HFFc6 (cell line): ENCODE results near the gene LAPTM4A. TPM values are rescaled to one million over a fixed set of nuclear protein-coding genes. Genes with fewer than 3 reads are reported as not detected.
A peak's percentile ranks its signal among the peaks of the same experiment; 100 is the strongest.

Source experiments
- DNase-seq: peaks from one replicate; pipeline ENCODE4 v3.0.0-alpha.2; 2018
- H3K27ac Mint-ChIP-seq: 2 replicates; pipeline ENCODE4 v1.8.0; 2020; ENCODE audit warnings: mild to moderate bottlenecking, mixed read lengths
- H3K27me3 Mint-ChIP-seq: 2 replicates; pipeline ENCODE4 v1.8.0; 2021; ENCODE audit warnings: mild to moderate bottlenecking, moderate library complexity, mixed read lengths; ENCODE audit not compliant: insufficient read depth
- H3K36me3 Mint-ChIP-seq: 2 replicates; pipeline ENCODE4 v1.8.0; 2021; ENCODE audit warnings: low read depth, mixed read lengths
- H3K4me1 Mint-ChIP-seq: 2 replicates; pipeline ENCODE4 v1.8.0; 2020; ENCODE audit warnings: low read depth, mixed read lengths
- H3K4me3 Mint-ChIP-seq: 2 replicates; pipeline ENCODE4 v1.8.0; 2020; ENCODE audit warnings: mild to moderate bottlenecking, moderate library complexity, mixed read lengths
- H3K9me3 Mint-ChIP-seq: 2 replicates; pipeline ENCODE4 v1.8.0; 2020; ENCODE audit warnings: mild to moderate bottlenecking, mixed read lengths
- CTCF ChIP-seq: fragments of 200-600 bp; sonication (generic); IDR thresholded peaks from 2 replicates; pipeline ENCODE4 v1.5.0; 2021; ENCODE audit warnings: antibody characterized with exemption, mild to moderate bottlenecking
- total RNA-seq, 6 experiments: library from RNA; stranded (reverse); fragmentation: NEBNext Ultra II Directional; extraction: Animal tissue kit (Norgen Biotek cat#: 25700); gene quantifications; 2 replicates in 1 of 6; 3 replicates in 5 of 6; pipeline ENCODE4 v1.2.3, GENCODE V29; 2021

LAPTM4A gene
- total RNA-seq, 6 experiments from 2014 or later = 218 to 254 (median 240) TPM

GRCh38 chr2:19993731-19994130 lies 57.7 kb downstream of the LAPTM4A start:
- peaks cover 10% of the 10 kb centered on the region for H3K27me3 Mint-ChIP-seq
- H3K36me3 Mint-ChIP-seq = no peaks in the 10 kb centered on the region
- peaks cover 6% of the 10 kb centered on the region for H3K4me1 Mint-ChIP-seq
- no peak overlapping the region for H3K27ac Mint-ChIP-seq
- no peak overlapping the region for H3K4me3 Mint-ChIP-seq
- no peak for DNase-seq
- no peaks in the 10 kb centered on the region for H3K9me3 Mint-ChIP-seq
- TF ChIP-seq CTCF = no peak

GRCh38 chr2:19991895-19992294 lies 59.5 kb downstream of the LAPTM4A start:
- Mint-ChIP-seq H3K36me3 (no peaks in the 10 kb centered on the region), H3K27me3 (peaks cover 8% of the 10 kb centered on the region; the same call in 1 of the 2 replicates), H3K4me1 (peaks cover 21% of the 10 kb centered on the region), H3K27ac (no peak overlapping the region), H3K4me3 (no peak overlapping the region), H3K9me3 (no peaks in the 10 kb centered on the region)
- DNase-seq = no peak
- no peak for TF ChIP-seq CTCF

- peaks cover 8% of the 10 kb centered on the region; the same call in 1 of the 2 replicates for H3K27me3 Mint-ChIP-seq
- peaks cover 21% of the 10 kb centered on the region for H3K4me1 Mint-ChIP-seq
- TF ChIP-seq CTCF = no peak
- H3K9me3 Mint-ChIP-seq = no peaks in the 10 kb centered on the region
- H3K4me3 Mint-ChIP-seq = peak overlapping the region; percentile 91
- H3K27ac Mint-ChIP-seq = peak overlapping the region; percentile 94
- no peak for DNase-seq
- H3K36me3 Mint-ChIP-seq = peaks cover 10% of the 10 kb centered on the region; the same call in 1 of the 2 replicates
These were observed 61.1 kb downstream of the LAPTM4A start for GRCh38 chr2:19990416-19990728.

GRCh38 chr2:19989667-19990415 lies 61.6 kb downstream of the LAPTM4A start, which contains the start of gene WDR35:
WDR35 (minus strand) TSS chr2:19990105; CDS start chr2:19990015, 90 bp downstream.
- peak within 1 kb of the TSS; percentile 91 for H3K4me3 Mint-ChIP-seq
- peaks cover 21% of the 10 kb centered on the region for H3K4me1 Mint-ChIP-seq
- peak; percentile 83 for DNase-seq
- TF ChIP-seq CTCF = no peak
- H3K36me3 Mint-ChIP-seq = peaks cover 10% of the 10 kb centered on the region; the same call in 1 of the 2 replicates
- no peaks in the 10 kb centered on the region for H3K9me3 Mint-ChIP-seq
- H3K27me3 Mint-ChIP-seq = peaks cover 8% of the 10 kb centered on the region; the same call in 1 of the 2 replicates
- H3K27ac Mint-ChIP-seq = peak within 1 kb of the TSS; percentile 94

- Mint-ChIP-seq H3K27me3 (peaks cover 8% of the 10 kb centered on the region; the same call in 1 of the 2 replicates), H3K9me3 (no peaks in the 10 kb centered on the region), H3K4me3 (peak overlapping the region; percentile 91), H3K27ac (peak overlapping the region; percentile 94), H3K36me3 (peaks cover 10% of the 10 kb centered on the region; the same call in 1 of the 2 replicates), H3K4me1 (peaks cover 21% of the 10 kb centered on the region)
- DNase-seq = no peak
- TF ChIP-seq CTCF = no peak
These were observed 62.1 kb downstream of the LAPTM4A start for GRCh38 chr2:19989342-19989666.
